ENCODE results near the gene NKAPL.
A peak's percentile ranks its signal among the peaks of the same experiment; 100 is the strongest.

Gene NKAPL

DNA sequence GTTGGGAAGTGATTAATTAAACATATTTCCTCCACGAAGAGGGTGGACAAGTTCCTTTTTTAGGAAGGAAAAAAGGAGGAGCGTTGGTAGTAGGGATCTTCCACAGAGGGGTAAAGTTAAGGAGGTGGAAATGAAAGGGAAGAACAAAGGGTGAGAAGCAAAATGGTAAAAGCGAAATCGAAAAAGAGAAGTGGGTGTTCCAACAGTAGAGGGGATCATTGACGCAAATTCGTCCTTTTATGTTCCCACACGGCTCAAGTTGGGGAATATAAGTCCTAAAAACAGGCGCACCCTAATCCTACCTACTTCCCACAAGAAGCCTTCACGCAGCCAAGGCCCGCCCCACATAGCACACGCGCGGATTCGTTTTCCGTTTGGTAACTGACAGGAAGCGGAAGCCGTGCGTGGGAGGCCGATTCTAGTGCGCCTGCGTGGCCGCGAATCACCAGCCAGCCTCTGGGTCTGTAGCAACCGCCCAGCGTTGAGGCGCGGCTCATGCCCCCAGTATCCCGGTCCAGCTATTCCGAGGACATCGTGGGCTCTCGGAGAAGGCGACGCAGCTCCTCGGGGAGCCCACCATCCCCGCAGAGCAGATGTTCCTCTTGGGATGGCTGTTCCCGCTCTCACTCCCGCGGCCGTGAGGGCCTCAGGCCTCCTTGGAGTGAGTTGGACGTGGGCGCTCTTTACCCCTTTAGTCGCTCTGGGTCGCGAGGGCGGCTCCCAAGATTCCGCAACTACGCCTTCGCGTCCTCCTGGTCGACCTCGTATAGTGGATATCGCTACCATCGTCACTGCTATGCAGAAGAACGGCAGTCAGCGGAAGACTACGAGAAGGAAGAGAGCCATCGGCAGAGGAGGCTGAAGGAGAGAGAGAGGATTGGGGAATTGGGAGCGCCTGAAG is at the start of gene NKAPL:
Gene NKAPL (plus strand): TSS at position 421 of the 901 bp plus-strand sequence. CDS start 75 bp downstream, at position 496.
- peak; percentile 14 to 51 for DNase-seq (ENCODE audit: low read depth in 2 of 2)

DNA sequence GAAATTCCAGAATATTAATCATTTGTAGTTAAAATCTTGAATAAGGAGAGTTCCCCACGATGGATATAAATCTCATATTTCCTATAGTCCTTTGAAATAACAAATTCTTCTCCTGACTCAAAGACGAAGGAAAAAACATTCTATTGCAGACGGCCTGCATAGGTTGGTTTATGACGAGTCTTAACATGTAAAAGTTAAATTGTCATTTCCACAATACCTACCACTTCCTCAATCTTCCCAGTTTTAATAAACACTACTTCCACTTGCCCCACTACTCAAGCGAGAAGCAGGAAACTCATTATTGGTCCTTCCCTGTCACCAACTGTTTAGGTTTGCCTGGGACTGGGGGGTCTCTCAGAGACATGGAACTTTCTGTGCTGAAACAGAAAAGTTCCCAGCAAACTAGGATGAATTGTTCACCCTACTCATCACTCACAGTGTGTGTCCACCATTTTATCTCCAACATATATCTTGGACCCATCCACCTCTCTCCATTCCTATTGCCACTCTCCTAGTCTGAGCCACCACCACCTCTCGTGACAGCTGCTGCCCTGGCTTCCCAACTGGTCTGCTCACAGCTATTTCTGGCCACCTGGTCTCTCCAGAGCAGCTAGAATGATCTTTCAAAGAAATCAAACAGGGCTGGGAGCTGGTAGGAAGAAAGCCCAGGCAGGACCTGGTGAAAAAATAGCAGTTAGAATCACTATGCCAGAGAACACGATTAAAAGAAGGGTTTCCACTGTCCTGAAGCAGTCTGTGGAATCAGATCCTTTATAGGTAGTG is 49.2 kb upstream of the NKAPL start:
- no peak for DNase-seq (ENCODE audit: low read depth in 2 of 2)

DNA sequence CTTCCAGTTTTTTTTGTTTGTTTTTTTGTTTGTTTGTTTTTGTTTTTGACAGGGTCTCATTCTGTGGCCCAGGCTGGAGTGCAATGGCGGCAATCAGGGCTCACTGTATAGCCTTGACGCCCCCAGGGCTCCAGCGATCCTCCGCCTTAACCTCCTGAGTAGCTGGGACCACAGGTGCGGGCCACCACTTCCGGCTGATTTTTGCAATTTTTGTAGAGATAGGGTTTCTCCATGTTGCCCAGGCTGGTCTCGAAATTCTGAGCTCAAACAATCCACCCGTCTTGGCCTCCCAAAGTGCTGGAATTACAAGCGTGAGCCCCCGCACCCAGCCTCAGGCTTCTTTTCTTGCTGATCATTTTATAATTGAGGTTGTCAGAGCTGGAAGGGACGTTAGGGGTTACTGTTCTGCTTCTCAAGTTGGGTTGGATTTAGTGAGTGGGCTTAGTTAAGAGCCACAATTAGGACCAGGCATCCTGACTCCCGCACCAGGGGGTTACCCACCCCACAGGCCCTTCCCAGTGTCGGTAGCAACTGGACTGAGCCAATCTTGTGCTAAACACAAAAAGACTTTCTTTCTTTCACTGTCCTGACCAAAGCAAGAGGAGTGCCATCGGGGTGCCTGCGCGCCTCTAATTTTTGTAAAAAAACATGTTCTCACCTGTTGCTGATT is 47.1 kb upstream of the NKAPL start:
- DNase-seq (ENCODE audit: low read depth in 2 of 2), result no peak

DNA sequence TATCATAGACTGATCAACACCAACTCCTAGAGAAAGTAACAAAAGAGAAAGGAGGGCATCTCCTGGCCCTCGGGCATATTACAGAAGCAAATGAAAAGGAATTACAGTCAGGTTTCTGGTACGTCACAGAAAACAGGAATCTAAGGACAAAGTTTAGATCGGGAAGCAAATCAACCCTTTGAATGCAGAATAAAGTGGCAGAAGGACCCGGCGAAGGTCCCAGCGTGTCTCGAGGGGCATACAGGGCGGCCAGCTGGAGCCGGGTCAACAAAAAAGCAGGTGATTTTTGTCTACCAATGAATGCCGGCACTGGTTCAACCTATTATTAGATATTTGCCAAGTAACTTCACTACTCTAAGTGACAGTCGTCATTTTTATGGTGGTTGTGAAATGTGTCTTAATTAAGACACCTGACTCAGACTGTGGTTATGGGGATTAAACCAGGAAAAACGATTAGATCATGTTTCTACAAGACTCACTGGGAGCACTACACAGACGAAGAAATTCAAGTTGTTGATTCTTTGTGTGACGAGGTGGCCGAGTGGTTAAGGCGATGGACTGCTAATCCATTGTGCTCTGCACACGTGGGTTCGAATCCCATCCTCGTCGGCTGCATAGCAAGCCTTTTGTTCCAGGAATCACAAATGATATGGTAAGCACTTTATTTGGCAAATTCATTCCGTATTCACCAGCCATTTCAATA is 46.4 kb upstream of the NKAPL start:
- DNase-seq (ENCODE audit: low read depth in 2 of 2), result peak; percentile 67 to 71

DNA sequence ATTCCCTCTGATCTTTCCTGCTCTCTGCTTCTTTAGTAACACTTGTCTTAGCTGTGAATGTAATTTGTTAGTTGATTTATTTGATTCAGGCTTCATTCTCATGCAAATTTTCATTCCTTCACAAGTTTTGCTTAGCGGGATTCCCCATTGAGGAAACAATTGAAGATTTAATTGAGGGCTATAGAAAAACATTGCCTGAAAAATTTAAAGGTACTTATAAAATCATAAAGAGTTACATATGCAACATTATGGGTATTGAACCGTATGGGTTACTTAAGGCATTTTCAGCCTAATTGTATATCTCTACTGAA is 45.9 kb upstream of the NKAPL start:
- no peak for DNase-seq (ENCODE audit: low read depth in 2 of 2)

DNA sequence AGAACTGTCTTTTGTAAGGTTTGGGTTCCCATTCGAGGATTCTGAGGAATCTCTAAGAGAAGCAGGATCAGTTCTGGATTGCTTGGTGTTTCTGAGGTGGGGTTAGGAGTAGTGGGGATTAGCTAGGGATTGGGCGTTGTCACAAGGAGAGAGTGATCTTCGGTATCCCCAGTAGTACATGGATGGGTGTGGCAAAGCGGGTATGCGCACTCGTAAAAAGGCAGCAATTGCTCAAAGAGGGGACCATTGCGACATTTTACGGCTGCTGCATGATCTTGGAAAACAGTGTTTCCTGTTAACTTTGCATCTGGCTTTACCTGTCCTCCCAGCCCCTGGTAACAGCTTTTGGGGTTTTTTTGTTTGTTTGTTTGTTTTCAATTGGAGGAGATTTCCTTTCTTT is 43.7 kb upstream of the NKAPL start:
- no peak for DNase-seq (ENCODE audit: low read depth in 2 of 2)

DNA sequence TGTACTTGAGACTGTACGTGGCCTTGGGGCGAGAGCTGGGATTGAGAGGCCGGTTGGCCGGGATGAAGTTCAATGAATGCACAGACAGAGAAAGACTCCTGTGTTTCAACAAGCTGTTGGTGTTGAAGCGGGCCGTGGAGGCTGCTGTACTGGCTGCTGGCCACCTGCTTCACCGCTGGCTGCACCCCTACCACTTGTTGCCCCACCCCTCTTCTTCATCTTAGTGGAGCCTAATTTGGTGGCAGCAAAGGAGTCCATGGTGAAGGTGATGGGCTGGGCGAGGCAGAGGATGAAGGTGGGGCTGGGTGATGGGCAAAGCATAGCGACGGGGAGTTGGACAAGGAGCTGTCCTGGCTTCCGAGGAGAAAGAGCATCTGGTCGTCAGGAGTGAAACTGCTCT is 41.2 kb upstream of the NKAPL start:
- DNase-seq (ENCODE audit: low read depth in 2 of 2), result no peak

DNA sequence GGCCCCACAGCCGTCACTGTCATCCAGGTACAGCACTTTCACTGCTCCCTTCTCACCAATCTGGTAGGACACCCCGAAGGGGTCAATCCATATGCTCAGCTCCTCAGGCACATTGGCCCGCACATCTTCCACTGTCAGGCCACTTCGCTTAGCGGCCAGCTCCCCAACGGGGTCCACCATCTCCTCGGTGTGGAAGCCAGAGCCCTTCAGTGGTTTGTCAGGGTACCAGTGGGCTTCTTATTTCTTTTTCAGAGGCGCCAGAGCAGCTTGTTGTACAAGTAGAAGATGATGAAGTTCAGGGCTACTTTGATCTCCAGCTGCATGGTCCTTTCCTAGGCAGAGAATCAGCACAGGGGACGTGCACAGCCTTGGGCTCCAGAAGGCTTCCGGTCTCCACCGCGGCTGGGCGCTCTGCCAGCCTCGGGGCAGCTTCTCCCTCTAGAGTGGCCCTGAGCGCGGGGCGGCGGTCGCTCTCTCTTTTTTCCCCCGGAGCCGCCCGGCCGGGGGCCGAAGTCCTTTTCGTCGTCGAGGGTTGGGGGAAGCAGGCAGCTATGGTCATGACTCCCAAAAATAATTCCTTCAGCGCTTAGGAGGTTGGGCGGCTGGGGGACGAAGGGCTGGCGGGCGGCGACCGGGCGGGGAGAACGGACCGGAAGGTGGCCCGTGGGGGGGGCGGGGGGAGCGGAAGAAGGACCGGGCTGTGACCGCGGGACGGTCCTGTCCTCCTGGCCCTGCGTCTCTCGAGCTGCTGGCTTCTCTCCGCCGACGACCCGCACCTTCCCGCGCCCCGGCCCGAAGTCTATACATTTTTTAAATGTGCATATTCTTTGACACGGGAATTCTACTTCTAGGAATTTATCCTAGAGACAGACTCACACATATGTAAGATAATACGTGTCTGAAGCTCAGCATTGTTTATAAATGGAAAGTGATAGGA is 40.5 kb upstream of the NKAPL start:
- DNase-seq (ENCODE audit: low read depth in 2 of 2), result peak in 1 of 2 experiments; percentile 41

DNA sequence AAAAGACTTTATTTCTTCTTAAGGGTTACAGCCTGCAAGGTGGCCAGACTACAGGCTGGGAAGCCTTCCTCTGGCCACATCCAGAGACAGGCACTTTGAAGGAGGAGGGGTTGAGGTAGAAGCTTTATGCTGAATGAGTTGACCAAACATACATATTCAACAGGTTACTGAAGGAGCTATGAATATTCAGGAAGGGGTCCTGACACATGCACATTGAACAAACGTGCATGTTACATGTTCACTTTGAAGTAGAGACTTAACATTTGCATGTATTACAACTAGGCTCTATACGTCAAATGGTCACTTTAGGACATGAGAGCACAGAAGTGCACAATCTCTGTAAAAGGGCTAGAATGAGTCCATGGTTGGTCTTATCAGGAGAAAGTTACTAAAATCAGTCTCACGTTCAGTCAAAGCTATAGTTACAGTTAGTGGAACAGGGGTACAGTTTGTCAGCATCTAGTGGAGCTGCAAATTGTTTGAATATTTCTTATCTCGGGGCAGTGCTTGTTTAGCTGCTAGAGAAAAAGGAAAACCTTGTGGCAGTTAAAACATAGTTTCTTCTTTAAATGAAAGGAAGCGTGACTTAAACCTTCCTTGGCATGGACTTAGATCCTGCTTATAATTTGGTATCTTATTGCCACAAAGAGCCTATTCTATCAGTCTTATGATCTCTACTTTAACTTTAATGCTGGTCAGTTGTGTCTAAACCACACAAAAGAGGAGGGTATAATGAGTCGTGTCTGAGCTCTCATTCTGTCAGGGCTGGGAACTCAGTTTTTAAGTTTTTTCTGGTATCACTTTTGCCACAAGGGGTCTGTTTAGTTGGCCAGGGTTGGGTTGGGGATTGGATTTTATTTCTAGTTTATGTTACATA is 38.6 kb upstream of the NKAPL start:
- DNase-seq (ENCODE audit: low read depth in 2 of 2), result no peak

DNA sequence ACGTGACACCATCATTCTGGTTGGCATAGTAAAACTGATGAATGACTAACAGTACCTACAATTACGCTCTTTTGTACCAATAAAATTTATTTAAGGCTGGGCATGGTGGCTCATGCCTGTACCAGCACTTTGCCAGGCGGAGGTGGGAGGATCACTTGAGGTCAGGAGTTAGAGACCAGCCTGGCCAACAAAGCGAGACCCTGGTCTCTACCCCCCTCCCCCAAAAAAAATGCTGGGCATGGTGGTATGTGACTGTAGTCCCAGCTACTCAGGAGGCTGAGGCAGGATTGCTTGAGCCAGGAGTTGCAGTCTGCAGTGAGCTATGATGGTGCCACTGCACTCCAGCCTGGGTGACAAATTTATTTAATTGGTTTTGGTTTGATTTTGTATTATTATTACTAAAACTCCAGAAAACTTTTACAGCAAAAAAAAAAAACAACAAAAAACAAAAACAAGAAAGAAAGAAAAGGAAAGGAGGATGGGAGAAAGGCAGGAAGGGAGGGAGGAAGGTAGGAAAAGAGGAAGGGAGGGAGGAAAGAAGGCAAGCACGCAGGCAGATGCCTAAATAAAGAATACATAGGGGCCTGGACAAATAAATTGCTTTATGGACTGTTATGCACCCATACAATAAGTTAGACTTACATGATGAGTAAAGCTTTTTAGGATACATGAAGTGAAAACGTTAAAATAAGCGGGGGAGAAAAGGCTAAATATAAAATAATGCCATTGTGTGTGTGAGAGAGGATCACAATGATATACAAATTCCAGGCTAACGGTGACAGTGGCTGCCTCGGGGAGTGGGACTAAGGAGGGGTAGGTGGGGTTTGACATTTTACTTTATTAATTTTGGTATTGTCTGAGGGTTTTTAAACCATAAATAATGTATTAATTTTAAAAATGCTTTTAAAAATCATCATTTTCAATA is 34.7 kb upstream of the NKAPL start:
- no peak for DNase-seq (ENCODE audit: low read depth in 2 of 2)

DNA sequence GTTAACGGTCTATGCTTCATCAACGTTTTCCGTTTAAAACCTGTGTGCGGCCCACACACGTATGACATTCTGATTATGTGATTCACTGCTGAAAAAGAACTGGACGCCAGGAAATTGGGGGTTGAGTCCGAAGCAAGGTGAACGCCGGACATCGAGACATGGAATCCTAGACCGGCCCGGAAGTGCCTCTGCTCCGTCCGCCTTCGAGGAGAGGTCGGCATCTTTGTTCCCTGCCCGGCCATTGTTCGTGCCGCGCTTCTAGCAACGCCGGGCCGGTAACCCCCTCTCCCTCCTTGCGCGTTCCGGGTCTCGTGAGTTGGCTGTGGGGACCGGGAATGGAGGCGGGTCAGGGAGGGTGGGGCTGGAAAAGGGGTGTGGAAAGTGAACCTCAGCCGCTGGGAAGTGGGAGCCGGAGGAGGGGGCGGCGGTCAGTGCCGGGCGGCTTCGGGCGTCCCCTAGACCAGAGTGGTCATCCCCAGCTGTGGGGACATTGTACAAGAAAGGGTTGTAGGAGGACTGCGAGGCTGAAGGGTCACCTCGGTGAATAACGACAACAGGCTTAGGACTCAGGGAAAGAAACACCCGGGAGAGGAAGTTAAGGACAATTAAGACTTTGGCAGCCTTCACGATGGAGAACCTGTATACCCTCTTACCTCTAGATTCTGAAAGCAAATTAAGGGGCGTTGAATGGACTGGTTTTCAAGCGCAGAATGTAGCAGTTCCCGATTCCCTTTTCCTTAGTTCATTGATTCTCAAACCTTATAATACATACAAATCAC is 33.9 kb upstream of the NKAPL start, which contains the start of gene ZSCAN9:
Gene ZSCAN9 (plus strand): TSS at position 220 of the 779 bp plus-strand sequence. CDS start 1,810 bp downstream, outside the sequence.
- peak in 1 of 2 experiments; percentile 28 for DNase-seq (ENCODE audit: low read depth in 2 of 2)

DNA sequence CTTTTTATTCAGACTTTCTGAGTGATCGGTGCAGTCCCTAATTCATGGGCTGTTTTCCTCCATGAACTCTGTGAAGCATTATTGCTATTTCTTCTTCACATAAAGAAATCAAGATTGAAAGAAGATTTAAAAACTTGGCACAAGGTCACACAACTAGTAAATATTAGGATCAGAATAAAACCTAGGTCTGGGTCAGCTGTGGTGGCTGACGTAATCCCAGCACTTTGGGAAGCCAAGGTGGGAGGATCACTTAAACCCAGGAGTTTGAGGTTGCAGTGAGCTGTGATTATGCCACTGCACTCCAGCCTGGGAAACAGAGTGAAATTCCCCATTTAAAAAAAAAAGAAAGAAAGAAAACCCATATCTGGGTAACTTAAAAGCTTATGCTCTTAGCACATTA is 32.6 kb upstream of the NKAPL start:
- no peak for DNase-seq (ENCODE audit: low read depth in 2 of 2)

DNA sequence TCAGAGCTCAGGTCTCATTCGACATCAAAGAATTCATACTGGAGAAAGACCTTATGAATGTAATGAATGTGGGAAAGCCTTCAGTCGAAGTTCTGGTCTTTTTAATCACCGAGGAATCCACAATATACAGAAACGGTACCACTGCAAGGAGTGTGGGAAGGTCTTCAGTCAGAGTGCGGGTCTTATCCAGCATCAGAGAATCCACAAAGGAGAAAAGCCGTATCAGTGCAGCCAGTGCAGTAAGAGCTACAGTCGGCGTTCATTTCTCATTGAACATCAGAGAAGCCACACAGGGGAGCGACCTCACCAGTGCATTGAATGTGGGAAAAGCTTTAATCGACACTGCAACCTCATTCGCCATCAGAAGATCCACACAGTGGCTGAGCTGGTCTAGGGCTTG is 26.3 kb upstream of the NKAPL start:
- DNase-seq (ENCODE audit: low read depth in 2 of 2), result no peak

DNA sequence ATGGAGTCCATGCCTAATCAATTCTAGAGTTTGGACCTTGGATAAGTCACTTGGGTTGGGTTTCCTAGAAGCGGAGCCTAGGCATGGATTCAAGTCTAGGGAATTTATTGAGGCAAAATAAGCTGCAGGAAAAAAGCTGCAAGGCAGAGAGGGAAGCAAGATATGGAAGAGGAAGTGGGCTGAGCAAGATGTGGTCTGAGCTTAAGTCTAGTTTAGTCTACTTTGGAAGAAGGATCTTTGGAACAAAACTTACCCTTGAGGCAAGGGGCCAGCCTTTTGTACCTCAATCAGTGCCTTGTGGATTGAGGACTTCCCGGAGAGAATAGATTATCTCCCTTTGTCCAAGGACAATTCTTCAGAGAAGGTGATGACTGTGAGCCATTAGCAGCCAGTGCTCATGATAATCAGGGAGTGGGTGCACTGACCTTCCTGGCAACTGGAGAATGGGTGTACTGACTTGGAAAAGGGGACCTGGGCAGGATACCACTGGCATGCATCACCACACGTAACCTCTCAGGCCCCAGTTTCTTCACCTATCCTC is 23.1 kb upstream of the NKAPL start:
- no peak for DNase-seq (ENCODE audit: low read depth in 2 of 2)

DNA sequence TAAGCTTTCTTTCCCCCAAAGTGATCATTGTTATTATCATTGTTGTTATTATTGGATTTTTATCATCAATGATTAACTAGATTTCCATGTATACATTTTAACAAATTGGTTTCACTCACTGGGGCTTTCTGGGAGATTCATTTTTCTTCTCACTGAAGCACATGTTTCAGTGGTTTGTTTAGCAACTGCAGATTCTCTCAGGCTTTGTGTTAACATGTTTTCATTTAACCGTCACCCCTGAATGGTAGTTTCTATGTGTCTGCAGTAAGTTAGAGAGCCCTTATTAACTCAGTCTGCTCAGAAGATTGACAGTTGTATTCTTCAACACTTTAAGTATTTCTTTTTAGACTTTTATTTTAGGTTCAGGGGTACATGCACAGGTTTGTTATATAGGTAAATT is 19.5 kb upstream of the NKAPL start:
- no peak for DNase-seq (ENCODE audit: low read depth in 2 of 2)

DNA sequence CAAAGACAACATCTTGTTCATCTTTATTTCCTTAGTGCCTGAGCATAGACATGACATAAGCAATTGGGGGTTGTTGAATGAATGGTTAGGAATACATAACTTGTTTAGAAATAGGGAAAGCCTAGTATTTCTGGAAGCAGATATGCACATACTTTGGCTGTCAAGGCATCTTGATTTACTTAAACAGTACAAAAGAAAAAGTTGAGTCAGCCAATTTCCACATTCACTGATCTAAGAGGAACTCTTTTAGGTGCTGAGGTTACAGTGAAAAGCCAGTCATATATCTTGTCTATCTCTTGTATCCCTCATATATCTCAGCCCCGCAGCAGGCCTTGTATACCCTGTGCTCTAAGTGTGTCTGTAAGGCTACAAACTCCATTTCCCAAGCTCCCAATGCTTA is 18.6 kb upstream of the NKAPL start:
- no peak for DNase-seq (ENCODE audit: low read depth in 2 of 2)

DNA sequence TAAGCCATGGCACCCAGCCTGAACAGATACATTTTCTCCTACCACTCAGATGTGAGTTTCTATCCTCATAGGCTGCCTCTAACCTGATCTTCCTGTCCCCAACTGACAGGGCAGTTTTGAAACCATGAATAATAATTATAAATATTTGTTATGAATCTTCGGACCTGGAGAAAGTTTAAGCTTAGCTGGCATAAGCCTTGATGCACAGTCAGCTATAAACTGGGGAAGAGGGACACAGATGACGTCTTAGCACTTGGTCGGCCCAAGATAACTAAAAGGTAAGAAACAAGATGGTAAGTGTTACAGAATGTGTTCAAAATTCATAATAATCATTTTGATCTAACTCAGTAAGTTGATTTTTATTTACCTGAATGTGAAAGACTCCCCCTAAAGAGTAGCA is 15.2 kb upstream of the NKAPL start:
- DNase-seq (ENCODE audit: low read depth in 2 of 2), result no peak

All from stimulated activated CD4-positive, alpha-beta T cell treated with anti-CD3 and anti-CD28 coated beads, Interleukin-12 subunit alpha, Interleukin-12 subunit beta, amount 100 ng/mL, for 24 hours (primary cell).